GM12878 (cell line): ENCODE results near the gene MMAA. TPM values are rescaled to one million over a fixed set of nuclear protein-coding genes. Genes with fewer than 3 reads are reported as not detected.

Experiments
- CBX3 ChIP-seq: fragments of 200-600 bp; sonication (generic); IDR thresholded peaks from 2 replicates; pipeline ENCODE4 v1.6.1; 2016; ENCODE audit warnings: low read depth, borderline replicate concordance
- CEBPZ ChIP-seq: fragments of 150-350 bp; IDR thresholded peaks from 2 replicates; pipeline ENCODE4 v1.6.1; 2016; ENCODE audit warnings: low read depth, low read length
- CHD4 ChIP-seq: fragments of 200-600 bp; sonication (generic); IDR thresholded peaks from 2 replicates; pipeline ENCODE4 v1.6.1; 2016; ENCODE audit warnings: mild to moderate bottlenecking
- E4F1 ChIP-seq: fragments of 450-650 bp; IDR thresholded peaks from 2 replicates; pipeline ENCODE4 v1.6.1; 2018; ENCODE audit warnings: borderline replicate concordance, mild to moderate bottlenecking; ENCODE audit not compliant: partially characterized antibody
- ELK1 ChIP-seq: IDR thresholded peaks from 2 replicates; pipeline ENCODE4 v1.6.1; 2012; ENCODE audit warnings: low read depth, low read length, improper control_type of control experiment
- FOS ChIP-seq: IDR thresholded peaks from 3 replicates; pipeline ENCODE4 v1.6.1; 2011; ENCODE audit warnings: borderline replicate concordance; ENCODE audit not compliant: insufficient read length; ENCODE audit errors: extremely low read depth
- HCFC1 ChIP-seq: fragments of 150-350 bp; IDR thresholded peaks from 2 replicates; pipeline ENCODE4 v1.6.1; 2014; ENCODE audit warnings: low read length
- KLF5 ChIP-seq: fragments of 450-650 bp; IDR thresholded peaks from 2 replicates; pipeline ENCODE4 v1.6.1; 2014; ENCODE audit warnings: mild to moderate bottlenecking; ENCODE audit not compliant: partially characterized antibody
- MYB ChIP-seq: fragments of 150-350 bp; IDR thresholded peaks from 2 replicates; pipeline ENCODE4 v1.6.1; 2014; ENCODE audit warnings: mild to moderate bottlenecking, low read depth, low read length, borderline replicate concordance
- NFYB ChIP-seq: IDR thresholded peaks from 2 replicates; pipeline ENCODE4 v1.6.1; 2011; ENCODE audit warnings: low read depth, mild to moderate bottlenecking, low read length, improper control_type of control experiment, moderate library complexity; ENCODE audit not compliant: insufficient read depth
- PBX3 ChIP-seq: IDR thresholded peaks from 2 replicates; pipeline ENCODE4 v1.6.1; 2011; ENCODE audit warnings: mild to moderate bottlenecking, low read depth, low read length, moderate library complexity; ENCODE audit not compliant: insufficient replicate concordance
- POLR2AphosphoS5 ChIP-seq: IDR thresholded peaks from 2 replicates; pipeline ENCODE4 v1.6.1; 2011; ENCODE audit warnings: mild to moderate bottlenecking, low read length, inconsistent platforms
- SIX5 ChIP-seq: IDR thresholded peaks from 2 replicates; pipeline ENCODE4 v1.6.1; 2011; ENCODE audit warnings: mild to moderate bottlenecking, low read depth, low read length, moderate library complexity; ENCODE audit not compliant: severe bottlenecking
- TCF3 ChIP-seq: IDR thresholded peaks from 2 replicates; pipeline ENCODE4 v1.6.1; 2012; ENCODE audit warnings: low read depth, mild to moderate bottlenecking, low read length, borderline replicate concordance; ENCODE audit not compliant: insufficient read depth
- ZBTB33 ChIP-seq: fragments of 450-650 bp; IDR thresholded peaks from 2 replicates; pipeline ENCODE4 v1.6.1; 2017; ENCODE audit warnings: mild to moderate bottlenecking
- polyA plus RNA-seq, 11 experiments: library from polyadenylated mRNA; depleted of rRNA in 4 of 11; unstranded in 6 of 11; stranded (reverse) in 5 of 11; fragments of >200 nt; fragmentation: Nextera tagmentation in 4 of 11; fragmentation: Illumina TruSeq in 1 of 11; extraction: Ambion mirVana in 4 of 11; extraction: Trizol in 1 of 11; gene quantifications; 1 replicate in 1 of 11; 2 replicates in 10 of 11; pipeline versions ENCODE4 v1.2.1 to v1.2.3, GENCODE V29; 2011 to 2016; ENCODE audit warnings: inconsistent platforms in 2 of 11, missing spikeins in 2 of 11, low read depth in 1 of 11
- total RNA-seq, 4 experiments: library from RNA; depleted of rRNA in 3 of 4; stranded (reverse); fragments of >200 nt in 3 of 4; fragmentation: Illumina TruSeq in 1 of 4; extraction: Trizol in 1 of 4; gene quantifications; 2 replicates each; pipeline versions ENCODE4 v1.2.1 to v1.2.3, GENCODE V29; 2013 to 2021

MMAA gene
- total and polyA plus RNA-seq, 10 of the 15 experiments (the other 5 are each of a cell fraction or from before 2014, with no cell fraction given) = 4.5 to 22.6 (median 11.8) TPM

- TF ChIP-seq ZBTB33 (no peak), KLF5 (no peak), FOS (no peak), TCF3 (no peak), HCFC1 (no peak), CEBPZ (no peak), NFYB (no peak), ELK1 (no peak), POLR2AphosphoS5 (no peak), MYB (no peak), PBX3 (no peak), E4F1 (no peak), CBX3 (no peak), CHD4 (no peak), SIX5 (no peak)
These were observed 40.9 kb downstream of the MMAA start (continued) for GRCh38 chr4:145660064-145660463.
